AG04450 (cell line): ENCODE data around the gene WDR18. TPM values are rescaled to one million over a fixed set of nuclear protein-coding genes. Genes with fewer than 3 reads are reported as not detected.

Experiments
- polyA plus RNA-seq: library from polyadenylated mRNA; depleted of rRNA; stranded (reverse); fragments of >200 nt; gene quantifications from 2 replicates; pipeline ENCODE4 v1.2.3, GENCODE V29; 2011; rRNA removed
- small RNA-seq: library from RNA; depleted of rRNA; stranded (forward); fragments of <200 nt; gene quantifications from one replicate; pipeline ENCODE3, GENCODE V24; 2012; ENCODE audit warnings: low read depth; ENCODE audit not compliant: insufficient read length

The WDR18 gene
- polyA plus RNA-seq, 1 experiment, result 24.5 TPM

Small RNA genes within 50 kb of the gene (small RNA-seq; reads per million reads assigned to genes)
- gene RNU6-2, result 5.6 reads per million, percentile 54 among the genes with 10 or more reads in this experiment

Other genes starting within 250 kb of the WDR18 start
- 0.07 and 0.09 TPM in 2 replicates for gene MISP, start 233.2 kb upstream of the WDR18 start, polyA plus RNA-seq
- gene PTBP1, start 186.9 kb upstream of the WDR18 start, polyA plus RNA-seq, result 141 and 216 TPM in 2 replicates
- 1.3 and 2.2 TPM in 2 replicates for gene PLPPR3, start 162.4 kb upstream of the WDR18 start, polyA plus RNA-seq
- gene AZU1, start 156.5 kb upstream of the WDR18 start, polyA plus RNA-seq, result 0.04 TPM in 1 of 2 replicates, not detected in the other
- gene PRTN3, start 143.3 kb upstream of the WDR18 start, polyA plus RNA-seq, result not detected in 2 replicates
- gene ELANE, start 132.0 kb upstream of the WDR18 start, polyA plus RNA-seq, result not detected in 2 replicates
- 0.45 and 1.0 TPM in 2 replicates for gene CFD, start 124.7 kb upstream of the WDR18 start, polyA plus RNA-seq
- gene MED16, start 91.2 kb upstream of the WDR18 start, polyA plus RNA-seq, result 22.7 and 31.7 TPM in 2 replicates
- gene RNU6-9, start 90.9 kb upstream of the WDR18 start, polyA plus RNA-seq, result not detected in 2 replicates
- gene R3HDM4, start 71.1 kb upstream of the WDR18 start, polyA plus RNA-seq, result 24.0 and 30.9 TPM in 2 replicates
- not detected in 2 replicates for gene KISS1R, start 67.0 kb upstream of the WDR18 start, polyA plus RNA-seq
- gene ARID3A, start 58.3 kb upstream of the WDR18 start, polyA plus RNA-seq, result 7.6 and 12.2 TPM in 2 replicates
- 0.24 and 0.38 TPM in 2 replicates for gene GRIN3B, start 16.1 kb downstream of the WDR18 start, polyA plus RNA-seq
- gene TMEM259, start 36.8 kb downstream of the WDR18 start, polyA plus RNA-seq, result 55.8 and 74.0 TPM in 2 replicates
- not detected in 2 replicates for gene RNU6-2, start 37.2 kb downstream of the WDR18 start, polyA plus RNA-seq
- 302 and 362 TPM in 2 replicates for gene CNN2, start 42.3 kb downstream of the WDR18 start, polyA plus RNA-seq
- gene ABCA7, start 55.8 kb downstream of the WDR18 start, polyA plus RNA-seq, result 1.5 and 1.6 TPM in 2 replicates
- gene ARHGAP45, start 82.8 kb downstream of the WDR18 start, polyA plus RNA-seq, result 0.36 and 0.60 TPM in 2 replicates
- 140 and 172 TPM in 2 replicates for gene POLR2E, start 111.0 kb downstream of the WDR18 start, polyA plus RNA-seq
- 627 and 865 TPM in 2 replicates for gene GPX4, start 119.6 kb downstream of the WDR18 start, polyA plus RNA-seq
- 9.9 and 14.2 TPM in 2 replicates for gene SBNO2, start 189.9 kb downstream of the WDR18 start, polyA plus RNA-seq
- 24.6 and 26.6 TPM in 2 replicates for gene STK11, start 221.4 kb downstream of the WDR18 start, polyA plus RNA-seq